ENCODE measurements around the gene NCBP2.

NCBP2 gene

DNA sequence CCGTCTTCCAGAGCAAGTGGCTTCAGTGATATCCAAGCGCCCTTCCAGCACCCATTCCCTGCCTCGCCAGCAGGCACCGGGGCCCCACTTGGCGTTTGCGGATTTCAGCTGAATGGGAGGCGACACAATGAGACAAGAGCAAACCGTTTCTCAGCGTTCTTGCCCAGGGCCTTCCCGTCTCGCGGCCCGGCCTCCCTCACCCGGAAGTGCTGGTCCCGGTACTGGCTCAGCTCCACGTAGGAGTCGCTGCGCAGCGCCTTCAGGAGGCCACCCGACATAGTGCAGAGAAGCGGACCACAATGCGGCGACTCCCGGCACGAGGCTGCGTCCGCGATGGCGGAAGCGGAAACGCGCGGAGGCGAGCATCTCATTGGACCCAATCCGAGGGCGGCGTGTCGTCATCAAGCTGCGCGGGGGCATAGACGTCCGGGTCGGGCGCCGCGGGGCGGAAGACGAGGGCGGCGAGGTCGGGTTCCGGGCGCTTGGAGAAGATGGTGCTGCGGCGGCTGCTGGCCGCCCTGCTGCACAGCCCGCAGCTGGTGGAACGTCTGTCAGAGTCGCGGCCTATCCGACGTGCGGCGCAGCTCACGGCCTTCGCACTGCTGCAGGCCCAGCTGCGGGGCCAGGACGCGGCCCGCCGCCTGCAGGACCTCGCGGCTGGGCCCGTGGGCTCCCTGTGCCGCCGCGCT is at the start of gene NCBP2:
Gene NCBP2, minus strand, starts transcription at position 303 of the 689 bp plus-strand sequence. Its CDS starts 25 bp downstream, at position 278.
- peak; percentile 97 to 99 (median 98) for DNase-seq

DNA sequence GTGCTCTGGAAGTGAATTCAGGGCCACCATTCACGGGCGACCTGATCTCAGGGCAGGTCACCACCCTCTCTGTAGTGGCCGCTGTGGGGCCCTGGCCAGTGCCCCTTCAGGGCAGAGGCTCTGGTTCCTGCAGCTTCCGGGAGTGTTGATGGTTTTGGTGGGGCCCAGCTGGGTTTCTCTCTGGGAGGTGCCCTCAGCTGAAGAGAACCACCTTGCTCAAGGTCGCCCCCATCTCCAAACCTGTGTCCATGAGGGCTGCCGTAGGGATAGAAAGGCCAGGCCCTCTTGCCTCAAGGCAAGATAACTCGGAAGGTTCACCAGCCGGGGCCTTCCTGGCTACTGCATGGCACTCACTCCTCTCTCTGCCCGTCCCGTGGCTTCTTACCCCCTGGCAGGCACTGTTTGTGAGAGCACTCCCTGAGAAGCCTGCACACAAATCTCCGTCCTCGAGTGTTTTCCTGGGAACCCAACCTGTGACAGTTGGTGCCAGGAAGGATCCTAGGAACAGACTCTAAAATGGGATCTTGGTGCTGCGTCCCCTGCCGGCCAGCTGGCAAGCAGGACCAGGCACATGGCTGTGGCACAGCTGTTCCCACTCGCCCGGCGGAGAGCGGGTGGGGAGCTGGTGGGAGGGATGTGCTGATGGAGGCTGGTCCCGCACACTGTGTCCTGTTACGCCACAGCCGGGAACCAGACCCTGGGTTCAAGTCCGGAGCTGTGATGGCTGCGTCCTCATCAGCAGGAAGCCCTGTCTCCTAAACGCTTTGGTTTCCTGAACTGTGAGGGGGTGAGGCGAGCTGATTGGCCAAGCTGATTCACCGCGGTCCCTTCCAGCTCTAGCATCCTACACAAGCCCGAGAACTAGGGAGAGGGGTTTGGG is 49.5 kb upstream of the NCBP2 start:
- no peak for DNase-seq

DNA sequence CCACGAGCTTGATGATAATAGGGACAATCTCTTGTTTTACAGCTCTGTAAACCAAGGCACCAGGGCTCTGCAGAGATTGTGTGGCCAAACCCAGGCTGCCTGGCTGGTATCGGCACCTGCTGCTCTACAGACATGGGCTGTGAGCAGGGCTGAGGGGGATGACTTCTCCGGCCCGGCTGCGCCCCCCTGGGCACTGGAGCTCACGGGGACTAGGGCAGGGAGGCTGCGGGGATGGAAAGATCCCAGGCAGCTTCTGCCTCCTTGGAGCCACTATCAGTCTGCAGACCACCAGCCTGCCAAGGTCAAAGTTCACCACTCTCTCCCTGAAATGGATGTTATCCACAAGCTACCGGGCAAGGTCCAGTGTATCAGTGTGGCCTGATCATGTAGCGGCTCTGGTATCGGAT is 48.3 kb upstream of the NCBP2 start:
- DNase-seq: no peak

DNA sequence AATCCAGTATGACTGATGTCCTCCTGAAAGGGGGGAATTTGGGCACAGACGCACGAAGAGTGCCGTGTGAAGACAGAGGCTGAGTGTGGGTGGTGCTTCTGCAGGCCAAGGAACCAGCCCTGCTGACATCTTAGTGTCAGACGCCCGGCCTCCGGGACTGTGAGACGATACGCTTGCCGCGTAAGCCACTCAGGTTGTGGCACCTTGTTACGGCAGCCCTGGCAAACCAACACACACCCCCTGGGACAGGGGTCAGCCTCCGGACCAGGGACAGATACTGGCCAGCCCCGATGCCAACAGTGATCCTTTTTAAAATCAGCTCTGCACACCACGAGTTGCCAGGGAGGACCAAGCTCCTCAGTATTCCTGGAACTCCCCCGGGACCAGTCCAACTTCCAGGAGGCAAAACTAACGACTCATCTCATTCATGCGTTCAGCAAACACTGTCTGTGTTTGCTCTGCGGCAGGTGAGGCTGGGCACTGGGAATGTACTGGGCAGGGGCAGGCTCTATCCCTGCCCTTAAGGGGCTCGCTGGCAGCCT is 47.5 kb upstream of the NCBP2 start:
- DNase-seq: no peak

DNA sequence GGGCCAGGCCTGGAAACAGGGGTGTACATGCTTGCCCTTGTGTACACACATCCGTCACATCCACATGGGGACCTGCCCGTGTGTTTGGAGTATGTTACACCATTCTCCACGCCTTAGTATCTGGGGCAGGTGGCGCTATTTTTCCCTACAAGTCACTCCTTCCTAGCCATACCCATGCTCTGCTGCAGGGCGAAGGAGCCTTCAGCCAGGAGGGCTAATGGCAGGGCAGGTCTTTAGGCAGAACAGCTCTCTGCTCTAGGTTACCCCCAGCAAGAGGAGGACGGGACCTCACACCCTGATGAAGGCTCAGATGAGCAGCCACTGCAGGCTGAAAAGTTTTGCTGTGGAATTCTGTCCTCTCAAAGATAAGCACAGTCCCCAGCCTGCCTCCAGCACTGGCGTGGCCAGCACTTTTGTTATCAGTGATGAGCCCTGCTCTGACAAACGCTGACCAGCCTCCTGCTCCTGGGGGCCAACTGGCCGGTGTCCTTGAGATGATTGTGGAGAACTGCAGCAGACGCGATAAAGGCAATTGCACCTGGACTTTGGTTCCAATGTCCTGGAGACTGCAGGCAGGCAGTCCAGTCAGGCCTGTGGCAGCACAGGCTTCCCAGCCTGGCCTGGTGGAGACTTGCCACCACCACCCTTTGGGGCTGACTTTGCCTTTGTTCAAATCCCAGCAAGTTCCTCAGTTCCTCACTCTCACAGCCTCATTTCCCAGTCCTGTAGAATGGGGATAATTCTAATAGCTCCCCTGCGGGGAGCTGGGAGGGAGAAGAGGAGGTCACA is 46.1 kb upstream of the NCBP2 start:
- DNase-seq: no peak

DNA sequence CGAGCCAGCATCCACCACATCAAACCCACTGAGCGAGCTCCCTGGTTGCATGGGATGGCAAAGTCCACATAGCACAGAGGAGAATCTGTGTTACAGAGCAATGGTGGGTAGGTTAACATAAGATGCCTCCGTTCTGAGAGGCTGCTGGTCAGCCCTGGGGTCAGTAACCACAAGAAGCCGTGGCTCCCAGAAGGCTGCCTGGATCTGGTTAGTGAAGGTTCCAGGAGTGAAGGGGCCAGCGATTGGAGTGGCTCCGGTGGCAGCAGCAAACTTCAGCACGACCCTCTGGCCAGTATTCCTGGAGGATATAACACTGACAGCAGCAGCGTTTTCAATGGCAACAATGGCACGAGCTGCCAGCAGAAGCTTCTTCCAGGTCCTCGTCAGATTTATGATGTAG is 44.7 kb upstream of the NCBP2 start:
- DNase-seq: no peak

DNA sequence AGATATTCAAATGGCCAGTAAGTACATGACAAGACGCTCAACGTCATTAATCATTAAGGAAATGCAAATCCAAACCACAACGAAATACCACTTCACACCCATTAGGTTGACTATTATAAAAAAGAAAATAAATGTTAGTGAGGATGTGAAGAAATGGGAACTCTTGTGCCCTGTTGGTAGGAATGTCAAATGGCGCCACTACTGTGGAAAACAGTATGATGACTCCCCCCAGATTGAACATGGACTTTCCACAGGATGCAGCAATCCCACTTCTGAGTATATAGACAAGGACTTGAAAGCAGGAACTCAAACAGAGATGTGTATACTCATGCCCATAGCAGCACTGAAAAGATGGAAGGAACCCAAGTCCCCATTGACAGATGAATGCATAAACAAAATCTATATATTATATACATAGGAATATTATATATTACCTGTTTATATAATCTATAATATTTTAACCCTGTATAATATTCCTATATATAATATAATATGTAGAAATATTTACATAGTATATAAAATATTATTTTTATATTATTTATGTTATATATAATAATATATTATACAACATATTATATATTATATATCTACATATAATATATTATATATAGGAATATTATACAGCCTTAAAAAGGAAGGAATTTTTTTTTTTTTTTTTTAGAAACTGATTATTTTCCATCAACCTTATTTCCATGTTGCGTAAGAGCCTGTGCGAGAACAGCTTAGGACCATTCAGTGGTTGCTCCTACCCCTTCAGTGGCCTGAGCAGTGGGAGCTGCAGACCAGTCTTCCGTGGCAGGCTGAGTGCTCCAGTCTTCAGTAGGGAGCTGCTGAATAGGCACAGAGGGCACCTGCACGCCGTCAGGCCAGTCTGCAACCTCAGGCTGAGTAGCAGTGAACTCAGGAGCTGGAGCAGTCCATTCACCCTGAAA is 43.9 kb upstream of the NCBP2 start:
- no peak for DNase-seq

DNA sequence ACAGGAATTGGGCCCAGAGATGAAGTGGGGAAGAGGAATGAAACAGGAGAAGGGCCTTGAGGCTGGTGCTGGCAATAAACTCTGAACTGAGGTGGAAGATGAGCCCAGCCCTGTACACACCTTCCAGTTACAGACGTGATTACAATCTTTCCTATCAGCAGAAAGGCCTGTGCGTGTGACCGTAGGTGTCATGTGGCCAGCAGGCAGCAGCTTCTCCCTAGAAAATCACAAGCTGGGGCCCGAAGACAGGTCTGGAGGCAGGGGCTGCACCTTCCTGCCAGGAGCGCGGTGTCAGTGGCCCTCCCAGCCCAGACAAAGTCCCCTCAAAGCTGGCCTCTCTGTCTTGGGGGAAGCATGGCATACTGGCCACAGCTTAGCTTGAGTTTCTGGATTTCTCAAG is 43.0 kb upstream of the NCBP2 start:
- no peak for DNase-seq

DNA sequence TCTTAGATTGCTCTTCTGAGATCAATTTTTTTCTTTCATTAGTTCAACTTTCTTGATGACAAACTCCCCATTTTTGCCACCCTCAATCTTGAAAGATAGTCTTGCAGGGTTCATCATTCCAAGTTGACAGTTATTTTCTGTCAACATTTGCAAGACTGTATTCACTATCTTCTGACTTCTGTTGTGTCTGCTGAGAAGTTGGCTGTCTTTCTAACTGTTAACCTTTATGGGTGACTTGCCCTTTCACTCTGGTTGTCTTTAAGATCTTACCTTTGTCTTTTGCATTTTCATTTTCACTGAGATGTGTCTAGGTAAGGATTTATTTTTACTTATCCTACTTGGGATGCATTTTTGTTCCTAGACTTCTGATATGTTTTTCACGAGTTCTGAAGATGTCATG is 40.9 kb upstream of the NCBP2 start:
- no peak for DNase-seq

DNA sequence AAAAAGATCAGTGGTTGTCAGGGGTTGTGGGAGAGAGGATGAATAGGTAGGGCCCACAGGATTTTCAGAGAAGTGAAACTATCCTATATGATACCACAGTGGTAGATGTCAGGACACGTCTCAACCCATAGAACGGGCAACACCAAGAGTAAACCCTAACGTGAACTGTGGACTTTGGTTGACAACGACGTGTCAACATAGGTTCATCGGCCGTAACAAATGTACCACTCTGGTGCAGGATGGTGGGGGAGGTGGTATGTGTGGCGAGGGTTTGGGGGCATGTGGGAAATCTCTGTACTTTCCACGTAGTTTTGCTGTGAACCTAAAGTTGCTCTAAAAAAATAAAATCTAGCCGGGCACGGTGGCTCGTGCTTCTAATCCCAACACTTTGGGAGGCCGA is 39.3 kb upstream of the NCBP2 start:
- no peak for DNase-seq

DNA sequence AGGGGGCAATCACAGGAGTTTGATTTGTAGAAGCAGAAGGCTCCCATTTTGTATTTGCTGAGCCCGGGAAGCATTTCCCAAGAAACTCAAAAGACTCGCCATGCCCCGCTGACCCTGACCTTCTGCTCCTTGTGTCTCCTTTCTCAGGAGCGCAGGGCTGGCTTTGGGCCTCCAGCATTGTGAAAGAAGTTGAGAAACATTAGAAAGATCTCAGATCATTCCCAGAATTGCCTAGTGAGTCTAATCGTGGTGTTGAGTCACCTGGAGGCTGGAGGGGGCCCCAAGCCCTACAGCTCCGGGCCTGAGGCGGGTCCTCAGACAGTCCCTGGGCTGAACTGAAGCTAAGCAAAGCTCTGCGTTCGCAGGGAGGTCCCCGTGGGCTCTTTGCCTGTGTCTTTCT is 37.2 kb upstream of the NCBP2 start:
- DNase-seq: no peak

DNA sequence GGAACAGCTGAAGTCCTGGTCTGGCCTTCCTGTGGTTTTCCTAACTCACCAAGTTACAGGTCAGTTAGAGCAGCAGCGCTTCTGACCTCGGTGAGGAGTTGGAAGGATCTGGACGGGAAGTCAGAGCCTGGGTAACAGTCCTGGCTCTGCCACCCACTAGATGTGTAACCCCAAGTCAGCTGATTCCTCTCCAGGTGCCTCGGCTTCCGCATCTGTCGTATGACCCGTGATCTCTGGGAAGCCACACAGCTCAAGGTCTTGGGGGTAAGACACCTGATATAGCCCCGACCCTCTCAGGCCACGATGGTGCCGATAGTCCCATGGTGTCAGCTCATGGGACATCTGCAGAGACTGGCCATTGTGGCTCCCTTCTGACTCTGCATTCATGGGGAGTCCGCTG is 34.6 kb upstream of the NCBP2 start:
- DNase-seq: no peak

DNA sequence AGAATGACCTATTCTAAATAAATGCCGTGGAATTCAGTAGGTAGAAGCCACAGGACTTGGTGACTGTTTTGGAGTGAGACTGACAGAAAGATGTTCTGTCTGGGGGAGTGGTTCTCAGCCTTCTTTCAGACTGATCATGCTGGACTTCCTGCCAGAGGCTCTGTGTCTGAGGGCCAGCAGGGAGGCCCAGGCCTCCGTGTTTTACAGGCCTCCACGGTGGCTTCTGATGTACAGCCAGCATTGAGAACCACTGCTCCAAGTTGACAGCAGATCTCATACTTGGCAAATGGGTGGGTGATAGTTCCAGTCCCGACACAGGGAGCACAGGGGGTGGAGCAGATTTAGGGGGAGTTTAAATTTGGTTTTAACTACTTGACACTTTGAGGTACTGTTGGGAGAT is 33.0 kb upstream of the NCBP2 start:
- no peak for DNase-seq

DNA sequence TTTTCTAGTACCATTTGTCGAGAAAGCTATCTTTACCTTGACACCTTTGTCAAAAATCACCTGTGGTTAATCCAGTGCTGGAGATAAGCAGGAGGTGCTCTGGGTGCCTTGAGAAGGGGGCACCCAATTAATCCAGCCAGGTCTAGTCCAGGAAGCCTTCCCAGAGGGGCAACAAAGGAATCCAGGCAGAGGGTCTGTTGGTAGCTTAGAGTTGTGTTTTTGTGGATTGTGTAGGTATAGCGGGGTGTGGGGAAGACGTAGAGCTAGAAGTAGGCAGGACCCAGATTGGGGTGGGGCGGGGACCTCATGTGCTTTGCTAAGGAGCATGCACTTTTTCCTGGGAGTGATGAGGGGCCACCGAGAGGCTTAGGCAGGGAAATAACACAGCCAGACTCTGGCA is 32.3 kb upstream of the NCBP2 start:
- no peak for DNase-seq

DNA sequence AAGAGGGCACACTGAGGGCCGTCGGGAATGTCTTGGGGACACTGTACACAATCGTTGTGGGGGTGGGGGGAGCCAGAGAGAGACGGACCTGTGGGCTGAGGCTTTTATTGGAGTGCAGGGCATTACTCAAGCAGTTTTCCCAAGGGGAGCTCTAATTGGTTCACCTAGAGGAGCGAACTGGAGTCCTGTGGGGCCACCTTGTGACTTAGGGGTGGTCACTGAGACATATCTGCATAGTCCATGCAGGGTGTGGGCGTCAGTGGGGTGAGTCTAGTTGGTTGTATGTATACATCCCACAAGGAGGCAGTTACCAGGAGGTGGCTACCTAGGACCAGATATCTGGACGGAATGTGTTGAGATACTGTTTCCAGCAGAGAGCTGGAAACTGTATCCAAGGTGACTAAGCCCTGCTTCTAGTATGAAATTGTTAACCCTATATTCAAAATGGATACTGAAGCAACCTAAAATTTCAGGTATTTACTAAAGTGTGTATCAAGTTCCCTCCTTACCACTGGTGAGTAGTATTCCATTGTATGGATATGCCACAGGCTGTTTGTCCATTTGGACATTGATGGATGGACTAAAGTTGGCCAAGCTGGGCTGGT is 28.9 kb upstream of the NCBP2 start:
- no peak for DNase-seq

DNA sequence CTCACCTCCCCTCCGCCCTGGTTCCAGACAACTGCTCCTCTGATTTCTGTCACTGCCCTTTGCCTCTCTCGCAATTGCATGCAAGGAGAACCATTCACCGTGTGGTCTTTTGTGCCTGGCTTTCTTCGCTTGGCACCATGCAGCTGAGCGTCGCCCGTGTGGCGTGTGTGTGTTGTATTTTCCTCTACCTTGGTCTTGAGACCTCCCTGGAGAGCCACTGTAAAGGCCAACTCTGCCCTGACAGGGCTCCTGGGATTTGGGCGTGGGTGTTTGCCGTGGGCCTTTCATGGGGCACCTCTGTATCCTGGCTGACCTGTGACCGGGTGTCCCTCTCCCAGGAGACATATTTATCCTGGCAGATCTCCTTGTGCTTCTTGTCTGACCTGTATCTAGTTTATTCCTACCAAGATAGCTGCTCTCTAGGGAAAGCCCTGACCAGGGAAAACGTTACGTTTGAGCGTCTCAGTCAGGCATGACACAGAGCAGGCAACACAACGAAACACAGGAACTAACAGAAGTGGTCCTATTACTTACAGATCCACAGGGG is 28.3 kb upstream of the NCBP2 start:
- DNase-seq: no peak

DNA sequence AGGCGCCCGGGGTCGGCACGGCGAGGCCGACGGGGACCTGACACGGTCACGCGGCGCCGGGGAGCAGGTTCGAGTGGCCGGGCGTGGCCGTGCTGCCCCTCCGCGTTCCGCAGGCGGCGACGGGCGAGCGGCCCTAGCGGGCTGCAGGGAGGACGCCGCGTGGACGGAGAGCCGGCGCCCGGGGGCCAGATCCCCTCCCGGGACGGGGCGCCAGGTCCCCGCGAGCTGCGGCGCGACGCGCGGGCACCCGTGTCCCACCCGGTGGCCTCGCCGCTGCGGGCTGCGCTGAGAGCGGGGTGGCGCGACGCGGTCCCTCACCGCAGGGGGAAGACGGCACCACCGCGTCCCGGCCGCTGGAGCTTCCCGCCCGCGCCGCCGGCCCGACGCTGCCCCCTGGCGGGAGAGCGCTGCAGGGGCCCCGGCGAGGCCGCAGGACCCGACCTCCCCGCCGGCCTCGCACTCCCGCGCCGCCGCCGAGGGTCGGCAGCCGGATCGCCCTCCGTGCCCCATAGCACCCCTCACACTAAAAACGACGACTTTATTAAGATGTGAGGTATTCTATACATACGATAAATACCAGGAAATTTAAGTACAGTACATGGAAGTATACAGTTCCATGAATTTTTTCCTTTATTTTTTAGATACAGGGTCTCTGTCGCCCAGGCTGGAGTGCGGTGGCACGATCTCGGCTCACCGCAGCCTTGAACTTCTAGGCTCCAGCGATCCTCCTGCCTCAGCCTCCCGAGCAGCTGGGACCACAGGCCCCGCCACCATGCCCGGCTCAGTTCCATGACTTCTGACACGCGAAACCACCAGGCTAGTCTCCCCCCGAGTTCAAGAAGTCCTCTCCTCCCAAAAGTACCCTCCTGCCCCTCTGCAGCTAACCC is 27.6 kb upstream of the NCBP2 start:
- DNase-seq: peak; percentile 24 to 72 (median 52)

DNA sequence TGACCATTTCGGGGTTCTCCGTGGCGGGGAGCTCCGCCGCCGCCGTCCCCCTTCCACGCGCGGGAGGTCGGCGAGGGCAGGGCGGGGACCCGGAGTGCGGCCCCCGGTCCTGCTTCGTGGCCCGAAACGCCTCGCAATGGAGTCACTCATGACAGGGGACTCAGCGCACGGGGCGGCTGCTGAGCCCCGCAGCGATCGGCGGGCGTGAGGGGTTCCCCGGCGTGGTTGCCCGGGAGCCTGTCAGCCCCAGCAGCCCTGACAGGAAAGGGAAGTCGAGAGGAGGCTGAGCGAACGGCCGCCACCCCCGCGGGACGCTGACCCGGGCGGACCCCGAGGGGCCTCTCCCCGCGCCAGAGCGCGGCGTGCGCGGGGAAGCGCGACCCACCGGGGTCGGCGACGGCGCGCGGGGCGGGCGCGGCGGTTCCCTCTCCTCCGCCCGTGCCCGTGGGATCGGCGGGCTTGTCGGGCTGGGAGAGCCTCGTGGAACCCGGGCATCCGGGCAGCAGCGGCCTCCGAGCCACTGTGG is 26.9 kb upstream of the NCBP2 start:
- DNase-seq: peak in 5 of 6 experiments; percentile 12 to 58 (median 36)

DNA sequence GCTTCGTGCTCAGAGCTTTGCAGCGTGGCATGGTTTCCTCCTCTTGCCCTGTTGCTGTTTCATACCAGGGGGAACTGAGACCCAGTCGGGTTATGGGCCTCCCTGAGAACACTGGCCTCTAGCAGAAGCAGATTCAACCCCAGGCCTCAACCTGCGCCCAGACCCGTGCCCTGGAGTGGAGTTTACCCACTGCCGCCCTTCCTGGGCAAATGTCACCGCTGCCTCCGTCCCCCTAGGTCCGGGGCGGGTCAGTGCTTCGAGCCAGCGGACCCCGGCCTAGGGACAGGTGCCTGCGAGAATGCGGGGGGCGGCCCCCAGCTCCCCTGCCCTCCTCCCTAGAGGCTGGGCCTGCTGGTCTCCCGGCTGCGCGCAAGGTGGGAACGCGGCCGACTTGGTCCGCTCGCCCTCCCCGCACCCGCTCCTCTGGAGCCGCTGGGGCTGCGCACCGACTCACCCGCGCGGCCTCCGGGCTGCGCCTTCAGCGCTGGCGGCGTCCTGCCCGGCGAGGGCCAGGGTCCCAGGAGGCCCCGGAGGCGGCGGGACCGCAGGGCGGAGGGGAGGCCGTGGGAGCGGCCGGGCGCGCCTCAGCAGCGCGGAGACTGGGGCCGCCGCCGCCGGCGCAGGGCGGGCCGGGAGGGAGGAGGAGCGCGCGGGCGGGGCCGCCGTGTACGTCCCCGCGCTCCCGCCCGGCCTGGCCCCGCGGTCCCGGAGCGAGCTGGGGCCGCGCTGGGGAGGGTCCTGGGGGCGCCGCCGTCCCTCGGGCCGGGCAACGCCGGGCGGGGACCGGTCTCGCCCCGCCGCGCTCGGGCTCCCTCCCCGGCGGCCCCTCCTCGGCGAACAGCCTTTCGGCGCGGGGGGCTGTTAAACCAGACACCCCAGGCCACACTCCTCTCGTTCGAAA is 26.2 kb upstream of the NCBP2 start, which contains the start of gene PIGZ:
Gene PIGZ, minus strand, starts transcription at position 601 of the 901 bp plus-strand sequence. CDS start 16,802 bp downstream, outside the sequence.
- DNase-seq: peak in 2 of 6 experiments; percentile 4 to 14
